WTC11 (cell line): ENCODE measurements around the gene PLD1. TPM values are rescaled to one million over a fixed set of nuclear protein-coding genes. Genes with fewer than 3 reads are reported as not detected.

Source experiments
- ATAC-seq: fragments of 200-7000 bp; cut with Tn5 transposase; 2 replicates; pipeline ENCODE4 v1.10.0; 2021; ENCODE audit warnings: mild to moderate bottlenecking, moderate library complexity
- CTCF ChIA-PET: fragments of 300-600 bp; sonication (Branson Sonifier 250); formaldehyde crosslinking; loops from one replicate; lab custom pipeline; 2021; ENCODE audit warnings: antibody characterized with exemption; lab: Charles Lee
- POLR2A ChIA-PET: fragments of 350-600 bp; sonication (Branson Sonifier 250); formaldehyde crosslinking; loops from one replicate; lab custom pipeline; 2021; ENCODE audit warnings: antibody characterized with exemption; lab: Charles Lee
- DNase-seq: peaks from one replicate; pipeline ENCODE4 v3.0.0; 2021; ENCODE audit warnings: low spot score
- H3K27ac Mint-ChIP-seq: 2 replicates; pipeline ENCODE4 v1.8.0; 2021; ENCODE audit warnings: mixed read lengths
- H3K27me3 Mint-ChIP-seq: 2 replicates; pipeline ENCODE4 v1.8.0; 2021; ENCODE audit warnings: low read depth, mild to moderate bottlenecking, moderate library complexity, mixed read lengths
- H3K36me3 Mint-ChIP-seq: 2 replicates; pipeline ENCODE4 v1.8.0; 2021; ENCODE audit warnings: mixed read lengths
- H3K4me1 Mint-ChIP-seq: 2 replicates; pipeline ENCODE4 v1.8.0; 2022; ENCODE audit warnings: mixed read lengths
- H3K4me3 Mint-ChIP-seq: 2 replicates; pipeline ENCODE4 v1.8.0; 2021; ENCODE audit warnings: mild to moderate bottlenecking, moderate library complexity, mixed read lengths
- H3K9me3 Mint-ChIP-seq: 2 replicates; pipeline ENCODE4 v1.8.0; 2021; ENCODE audit warnings: mixed read lengths
- CREB1 ChIP-seq: sonication (generic); formaldehyde crosslinking; IDR thresholded peaks from 2 replicates; pipeline ENCODE4 v1.8.0; 2023; ENCODE audit warnings: mild to moderate bottlenecking, missing genetic modification reagents
- CTCF ChIP-seq: fragments of 200-600 bp; IDR thresholded peaks from 2 replicates; pipeline ENCODE4 v1.8.0; 2022; ENCODE audit warnings: antibody characterized with exemption
- ERG ChIP-seq: fragments of 250-450 bp; sonication (Bioruptor Pico); IDR thresholded peaks from 2 replicates; pipeline ENCODE4 v1.8.0; 2021; ENCODE audit warnings: mild to moderate bottlenecking
- FOXK1 ChIP-seq: sonication (generic); formaldehyde crosslinking; IDR thresholded peaks from 2 replicates; pipeline ENCODE4 v1.8.0; 2022; ENCODE audit warnings: mild to moderate bottlenecking, moderate library complexity, missing genetic modification reagents
- FOXP1 ChIP-seq: sonication (generic); formaldehyde crosslinking; IDR thresholded peaks from 2 replicates; pipeline ENCODE4 v1.8.0; 2022; ENCODE audit warnings: missing genetic modification reagents, mild to moderate bottlenecking, moderate library complexity, borderline replicate concordance
- IRF2 ChIP-seq: sonication (generic); formaldehyde crosslinking; IDR thresholded peaks from 2 replicates; pipeline ENCODE4 v1.8.0; 2022; ENCODE audit warnings: low read depth, missing genetic modification reagents, borderline replicate concordance
- RELA ChIP-seq: sonication (generic); formaldehyde crosslinking; IDR thresholded peaks from 2 replicates; pipeline ENCODE4 v1.8.1; 2022; ENCODE audit warnings: missing genetic modification reagents, mild to moderate bottlenecking, borderline replicate concordance
- RORB ChIP-seq: fragments of 250-450 bp; sonication (Bioruptor Pico); IDR thresholded peaks from 2 replicates; pipeline ENCODE4 v1.9.0; 2021; ENCODE audit warnings: mild to moderate bottlenecking
- SMAD4 ChIP-seq: sonication (generic); formaldehyde crosslinking; IDR thresholded peaks from 2 replicates; pipeline ENCODE4 v1.8.0; 2022; ENCODE audit warnings: mild to moderate bottlenecking, missing genetic modification reagents
- TP53 ChIP-seq: sonication (generic); formaldehyde crosslinking; IDR thresholded peaks from 2 replicates; pipeline ENCODE4 v1.8.1; 2023; ENCODE audit warnings: mild to moderate bottlenecking, missing genetic modification reagents
- ZBTB21 ChIP-seq: sonication (generic); formaldehyde crosslinking; IDR thresholded peaks from 2 replicates; pipeline ENCODE4 v1.8.1; 2023; ENCODE audit warnings: mild to moderate bottlenecking, missing genetic modification reagents, borderline replicate concordance
- ZNF263 ChIP-seq: sonication (generic); formaldehyde crosslinking; IDR thresholded peaks from 2 replicates; pipeline ENCODE4 v1.8.1; 2022; ENCODE audit warnings: low read depth, mild to moderate bottlenecking, moderate library complexity, missing genetic modification reagents
- ZNF317 ChIP-seq: sonication (generic); formaldehyde crosslinking; IDR thresholded peaks from 2 replicates; pipeline ENCODE4 v1.8.1; 2023; ENCODE audit warnings: low read depth, mild to moderate bottlenecking, moderate library complexity, missing genetic modification reagents, borderline replicate concordance
- ZNF532 ChIP-seq: fragments of 250-450 bp; sonication (Bioruptor Pico); IDR thresholded peaks from 2 replicates; pipeline ENCODE4 v1.9.0; 2021; ENCODE audit warnings: mild to moderate bottlenecking, borderline replicate concordance
- ZNF671 ChIP-seq: fragments of 250-450 bp; sonication (Bioruptor Pico); IDR thresholded peaks from 2 replicates; pipeline ENCODE4 v1.8.0; 2021; ENCODE audit warnings: mild to moderate bottlenecking
- total RNA-seq: library from RNA; stranded (reverse); gene quantifications from 3 replicates; pipeline ENCODE4 v1.2.3, GENCODE V29; 2021
- TF ChIP-seq, protein P1 (sequence below): sonication (generic); formaldehyde crosslinking; IDR thresholded peaks from 2 replicates; pipeline ENCODE4 v1.8.1; 2022; ENCODE audit warnings: missing genetic modification reagents, borderline replicate concordance
- TF ChIP-seq, protein P2 (sequence below): sonication (generic); formaldehyde crosslinking; IDR thresholded peaks from 2 replicates; pipeline ENCODE4 v1.8.0; 2022; ENCODE audit warnings: mild to moderate bottlenecking, missing genetic modification reagents
- TF ChIP-seq, protein P3 (sequence below): sonication (generic); formaldehyde crosslinking; IDR thresholded peaks from 2 replicates; pipeline ENCODE4 v1.8.0; 2022; ENCODE audit warnings: mild to moderate bottlenecking, missing genetic modification reagents
- TF ChIP-seq, protein P4 (sequence below): sonication (generic); formaldehyde crosslinking; IDR thresholded peaks from 2 replicates; pipeline ENCODE4 v1.8.0; 2023; ENCODE audit warnings: missing genetic modification reagents, mild to moderate bottlenecking, borderline replicate concordance
- TF ChIP-seq, protein P5 (sequence below): sonication (generic); formaldehyde crosslinking; IDR thresholded peaks from 2 replicates; pipeline ENCODE4 v1.8.1; 2023; ENCODE audit warnings: mild to moderate bottlenecking, missing genetic modification reagents

PLD1 gene
- total RNA-seq, 1 experiment from 2014 or later: 4.0 TPM

GRCh38 chr3:171557173-171557572 is 253.1 kb downstream of the PLD1 start:
- POLR2A ChIA-PET: no interaction called here
- ATAC-seq: no peak
- Mint-ChIP-seq H3K27ac (no peak overlapping the region), H3K36me3 (no peaks in the 10 kb centered on the region), H3K4me1 (peaks cover 12% of the 10 kb centered on the region), H3K27me3 (no peaks in the 10 kb centered on the region), H3K9me3 (no peaks in the 10 kb centered on the region), H3K4me3 (no peak overlapping the region)
- no peak for DNase-seq
- TF ChIP-seq, protein P1, sequence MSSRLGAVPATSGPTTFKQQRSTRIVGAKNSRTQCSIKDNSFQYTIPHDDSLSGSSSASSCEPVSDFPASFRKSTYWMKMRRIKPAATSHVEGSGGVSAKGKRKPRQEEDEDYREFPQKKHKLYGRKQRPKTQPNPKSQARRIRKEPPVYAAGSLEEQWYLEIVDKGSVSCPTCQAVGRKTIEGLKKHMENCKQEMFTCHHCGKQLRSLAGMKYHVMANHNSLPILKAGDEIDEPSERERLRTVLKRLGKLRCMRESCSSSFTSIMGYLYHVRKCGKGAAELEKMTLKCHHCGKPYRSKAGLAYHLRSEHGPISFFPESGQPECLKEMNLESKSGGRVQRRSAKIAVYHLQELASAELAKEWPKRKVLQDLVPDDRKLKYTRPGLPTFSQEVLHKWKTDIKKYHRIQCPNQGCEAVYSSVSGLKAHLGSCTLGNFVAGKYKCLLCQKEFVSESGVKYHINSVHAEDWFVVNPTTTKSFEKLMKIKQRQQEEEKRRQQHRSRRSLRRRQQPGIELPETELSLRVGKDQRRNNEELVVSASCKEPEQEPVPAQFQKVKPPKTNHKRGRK: no peak
- TF ChIP-seq ZNF317: no peak
- no peak for TF ChIP-seq ZNF263
- TF ChIP-seq, protein P2, sequence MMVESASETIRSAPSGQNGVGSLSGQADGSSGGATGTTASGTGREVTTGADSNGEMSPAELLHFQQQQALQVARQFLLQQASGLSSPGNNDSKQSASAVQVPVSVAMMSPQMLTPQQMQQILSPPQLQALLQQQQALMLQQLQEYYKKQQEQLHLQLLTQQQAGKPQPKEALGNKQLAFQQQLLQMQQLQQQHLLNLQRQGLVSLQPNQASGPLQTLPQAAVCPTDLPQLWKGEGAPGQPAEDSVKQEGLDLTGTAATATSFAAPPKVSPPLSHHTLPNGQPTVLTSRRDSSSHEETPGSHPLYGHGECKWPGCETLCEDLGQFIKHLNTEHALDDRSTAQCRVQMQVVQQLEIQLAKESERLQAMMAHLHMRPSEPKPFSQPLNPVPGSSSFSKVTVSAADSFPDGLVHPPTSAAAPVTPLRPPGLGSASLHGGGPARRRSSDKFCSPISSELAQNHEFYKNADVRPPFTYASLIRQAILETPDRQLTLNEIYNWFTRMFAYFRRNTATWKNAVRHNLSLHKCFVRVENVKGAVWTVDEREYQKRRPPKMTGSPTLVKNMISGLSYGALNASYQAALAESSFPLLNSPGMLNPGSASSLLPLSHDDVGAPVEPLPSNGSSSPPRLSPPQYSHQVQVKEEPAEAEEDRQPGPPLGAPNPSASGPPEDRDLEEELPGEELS (CRISPR knock-in tag): no peak
- TF ChIP-seq, protein P3, sequence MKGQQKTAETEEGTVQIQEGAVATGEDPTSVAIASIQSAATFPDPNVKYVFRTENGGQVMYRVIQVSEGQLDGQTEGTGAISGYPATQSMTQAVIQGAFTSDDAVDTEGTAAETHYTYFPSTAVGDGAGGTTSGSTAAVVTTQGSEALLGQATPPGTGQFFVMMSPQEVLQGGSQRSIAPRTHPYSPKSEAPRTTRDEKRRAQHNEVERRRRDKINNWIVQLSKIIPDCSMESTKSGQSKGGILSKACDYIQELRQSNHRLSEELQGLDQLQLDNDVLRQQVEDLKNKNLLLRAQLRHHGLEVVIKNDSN (CRISPR knock-in tag): no peak
- no peak for TF ChIP-seq SMAD4 (CRISPR knock-in tag)
- no peak for TF ChIP-seq RORB
- no peak for TF ChIP-seq CREB1
- TF ChIP-seq ERG (CRISPR knock-in tag): no peak
- TF ChIP-seq, protein P4, sequence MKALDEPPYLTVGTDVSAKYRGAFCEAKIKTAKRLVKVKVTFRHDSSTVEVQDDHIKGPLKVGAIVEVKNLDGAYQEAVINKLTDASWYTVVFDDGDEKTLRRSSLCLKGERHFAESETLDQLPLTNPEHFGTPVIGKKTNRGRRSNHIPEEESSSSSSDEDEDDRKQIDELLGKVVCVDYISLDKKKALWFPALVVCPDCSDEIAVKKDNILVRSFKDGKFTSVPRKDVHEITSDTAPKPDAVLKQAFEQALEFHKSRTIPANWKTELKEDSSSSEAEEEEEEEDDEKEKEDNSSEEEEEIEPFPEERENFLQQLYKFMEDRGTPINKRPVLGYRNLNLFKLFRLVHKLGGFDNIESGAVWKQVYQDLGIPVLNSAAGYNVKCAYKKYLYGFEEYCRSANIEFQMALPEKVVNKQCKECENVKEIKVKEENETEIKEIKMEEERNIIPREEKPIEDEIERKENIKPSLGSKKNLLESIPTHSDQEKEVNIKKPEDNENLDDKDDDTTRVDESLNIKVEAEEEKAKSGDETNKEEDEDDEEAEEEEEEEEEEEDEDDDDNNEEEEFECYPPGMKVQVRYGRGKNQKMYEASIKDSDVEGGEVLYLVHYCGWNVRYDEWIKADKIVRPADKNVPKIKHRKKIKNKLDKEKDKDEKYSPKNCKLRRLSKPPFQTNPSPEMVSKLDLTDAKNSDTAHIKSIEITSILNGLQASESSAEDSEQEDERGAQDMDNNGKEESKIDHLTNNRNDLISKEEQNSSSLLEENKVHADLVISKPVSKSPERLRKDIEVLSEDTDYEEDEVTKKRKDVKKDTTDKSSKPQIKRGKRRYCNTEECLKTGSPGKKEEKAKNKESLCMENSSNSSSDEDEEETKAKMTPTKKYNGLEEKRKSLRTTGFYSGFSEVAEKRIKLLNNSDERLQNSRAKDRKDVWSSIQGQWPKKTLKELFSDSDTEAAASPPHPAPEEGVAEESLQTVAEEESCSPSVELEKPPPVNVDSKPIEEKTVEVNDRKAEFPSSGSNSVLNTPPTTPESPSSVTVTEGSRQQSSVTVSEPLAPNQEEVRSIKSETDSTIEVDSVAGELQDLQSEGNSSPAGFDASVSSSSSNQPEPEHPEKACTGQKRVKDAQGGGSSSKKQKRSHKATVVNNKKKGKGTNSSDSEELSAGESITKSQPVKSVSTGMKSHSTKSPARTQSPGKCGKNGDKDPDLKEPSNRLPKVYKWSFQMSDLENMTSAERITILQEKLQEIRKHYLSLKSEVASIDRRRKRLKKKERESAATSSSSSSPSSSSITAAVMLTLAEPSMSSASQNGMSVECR (CRISPR knock-in tag): no peak
- TF ChIP-seq ZNF671 (CRISPR knock-in tag): no peak
- TF ChIP-seq CTCF: no peak
- no peak for TF ChIP-seq ZBTB21 (CRISPR knock-in tag)
- TF ChIP-seq, protein P5, sequence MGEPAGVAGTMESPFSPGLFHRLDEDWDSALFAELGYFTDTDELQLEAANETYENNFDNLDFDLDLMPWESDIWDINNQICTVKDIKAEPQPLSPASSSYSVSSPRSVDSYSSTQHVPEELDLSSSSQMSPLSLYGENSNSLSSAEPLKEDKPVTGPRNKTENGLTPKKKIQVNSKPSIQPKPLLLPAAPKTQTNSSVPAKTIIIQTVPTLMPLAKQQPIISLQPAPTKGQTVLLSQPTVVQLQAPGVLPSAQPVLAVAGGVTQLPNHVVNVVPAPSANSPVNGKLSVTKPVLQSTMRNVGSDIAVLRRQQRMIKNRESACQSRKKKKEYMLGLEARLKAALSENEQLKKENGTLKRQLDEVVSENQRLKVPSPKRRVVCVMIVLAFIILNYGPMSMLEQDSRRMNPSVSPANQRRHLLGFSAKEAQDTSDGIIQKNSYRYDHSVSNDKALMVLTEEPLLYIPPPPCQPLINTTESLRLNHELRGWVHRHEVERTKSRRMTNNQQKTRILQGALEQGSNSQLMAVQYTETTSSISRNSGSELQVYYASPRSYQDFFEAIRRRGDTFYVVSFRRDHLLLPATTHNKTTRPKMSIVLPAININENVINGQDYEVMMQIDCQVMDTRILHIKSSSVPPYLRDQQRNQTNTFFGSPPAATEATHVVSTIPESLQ (CRISPR knock-in tag): no peak
- no peak for TF ChIP-seq IRF2 (CRISPR knock-in tag)
- TF ChIP-seq FOXK1: no peak
- TF ChIP-seq RELA: no peak
- TF ChIP-seq FOXP1 (CRISPR knock-in tag): no peak
- no peak for TF ChIP-seq TP53
- no peak for TF ChIP-seq ZNF532
- CTCF ChIA-PET: no interaction called here
